ACC112 (cell line): ENCODE results near the gene SATL1.
"Not testable (repeated sequence)": the region's sequence is repeated elsewhere in the genome, so short reads cannot be mapped to it uniquely, and the experiment has no call there.

Source experiments
- H2AFZ ChIP-seq: fragments of 200-600 bp; sonication (generic); one replicate; pipeline ENCODE4 v1.6.0; 2017; ENCODE audit warnings: antibody characterized with exemption, low read length; ENCODE audit not compliant: unreplicated experiment
- H3K27ac ChIP-seq: fragments of 200-600 bp; sonication (generic); 2 replicates; pipeline ENCODE4 v1.5.1; 2014; ENCODE audit warnings: low read depth, mild to moderate bottlenecking, antibody characterized with exemption, low read length, moderate library complexity
- H3K27me3 ChIP-seq: fragments of 200-600 bp; sonication (generic); 2 replicates; pipeline ENCODE4 v1.6.1; 2014; ENCODE audit warnings: mild to moderate bottlenecking, antibody characterized with exemption, low read length, moderate library complexity, mixed read lengths; ENCODE audit not compliant: insufficient read depth
- H3K36me3 ChIP-seq: fragments of 200-600 bp; sonication (generic); 2 replicates; pipeline ENCODE4 v1.6.1; 2016; ENCODE audit warnings: mild to moderate bottlenecking, antibody characterized with exemption, low read length, moderate library complexity, mixed read lengths; ENCODE audit not compliant: insufficient read depth
- H3K4me1 ChIP-seq: fragments of 200-600 bp; sonication (generic); one replicate; pipeline ENCODE4 v1.6.1; 2016; ENCODE audit warnings: low read length, mixed read lengths; ENCODE audit not compliant: insufficient read depth, unreplicated experiment, control insufficient read depth
- H3K4me3 ChIP-seq: fragments of 200-600 bp; sonication (generic); 2 replicates; pipeline ENCODE4 v1.5.1; 2014; ENCODE audit warnings: mild to moderate bottlenecking, low read depth, low read length
- H3K79me2 ChIP-seq: fragments of 200-600 bp; sonication (generic); one replicate; pipeline ENCODE4 v1.6.0; 2016; ENCODE audit warnings: low read length; ENCODE audit not compliant: control insufficient read depth, unreplicated experiment, insufficient read depth

Gene SATL1

GRCh38 chrX:85111347-85111746, 132.2 kb downstream of the SATL1 start:
- no peak overlapping the region for H3K27ac ChIP-seq
- no peaks in the 10 kb centered on the region for H3K4me1 ChIP-seq
- H3K36me3 ChIP-seq: no peaks in the 10 kb centered on the region
- H3K4me3 ChIP-seq: no peak overlapping the region
- no peaks in the 10 kb centered on the region for H3K27me3 ChIP-seq
- no peaks in the 10 kb centered on the region for H3K79me2 ChIP-seq
- no peak overlapping the region for H2AFZ ChIP-seq

- no peak overlapping the region for H3K27ac ChIP-seq
- no peaks in the 10 kb centered on the region for H3K36me3 ChIP-seq
- H3K79me2 ChIP-seq: no peaks in the 10 kb centered on the region
- no peaks in the 10 kb centered on the region for H3K27me3 ChIP-seq
- no peak overlapping the region for H3K4me3 ChIP-seq
- H3K4me1 ChIP-seq: no peaks in the 10 kb centered on the region
- H2AFZ ChIP-seq: no peak overlapping the region
These were observed 134.3 kb downstream of the SATL1 start for GRCh38 chrX:85109235-85109634.

- no peaks in the 10 kb centered on the region for H3K4me1 ChIP-seq
- H3K36me3 ChIP-seq: no peaks in the 10 kb centered on the region
- no peak overlapping the region for H3K27ac ChIP-seq
- no peaks in the 10 kb centered on the region; the same call in 1 of the 2 replicates for H3K27me3 ChIP-seq
- H2AFZ ChIP-seq: no peak overlapping the region
- H3K79me2 ChIP-seq: no peaks in the 10 kb centered on the region
- no peak overlapping the region for H3K4me3 ChIP-seq
These were observed 135.4 kb downstream of the SATL1 start for GRCh38 chrX:85108165-85108564.

GRCh38 chrX:85107407-85107806, 136.2 kb downstream of the SATL1 start:
- no peaks in the 10 kb centered on the region for H3K4me1 ChIP-seq
- no peaks in the 10 kb centered on the region for H3K36me3 ChIP-seq
- no peaks in the 10 kb centered on the region for H3K79me2 ChIP-seq
- H3K4me3 ChIP-seq: no peak overlapping the region
- H3K27ac ChIP-seq: no peak overlapping the region
- no peaks in the 10 kb centered on the region; the same call in 1 of the 2 replicates for H3K27me3 ChIP-seq
- H2AFZ ChIP-seq: no peak overlapping the region

- Histone ChIP-seq H3K27me3 (no peaks in the 10 kb centered on the region), H3K27ac (no peak overlapping the region), H3K4me3 (no peak overlapping the region), H2AFZ (no peak overlapping the region), H3K36me3 (0 out of 2 replicates have a peak, but pooled peaks cover 6% of the 10 kb centered on the region), H3K79me2 (no peaks in the 10 kb centered on the region), H3K4me1 (no peaks in the 10 kb centered on the region)
These were observed 154.2 kb downstream of the SATL1 start for GRCh38 chrX:85089321-85089840.

- Histone ChIP-seq H3K27ac (no peak overlapping the region), H2AFZ (no peak overlapping the region), H3K4me1 (peaks cover 6% of the 10 kb centered on the region), H3K4me3 (no peak overlapping the region), H3K27me3 (no peaks in the 10 kb centered on the region), H3K79me2 (no peaks in the 10 kb centered on the region), H3K36me3 (0 out of 2 replicates have a peak, but pooled peaks cover 6% of the 10 kb centered on the region)
These were observed 158.7 kb downstream of the SATL1 start for GRCh38 chrX:85084770-85085393.

- not testable (repeated sequence) for H3K4me3 ChIP-seq, H3K79me2 ChIP-seq, H3K36me3 ChIP-seq, H3K27ac ChIP-seq, H3K27me3 ChIP-seq, H3K4me1 ChIP-seq, H2AFZ ChIP-seq
These were observed 166.3 kb downstream of the SATL1 start for GRCh38 chrX:85077247-85077646.

GRCh38 chrX:85065512-85066198, 177.9 kb downstream of the SATL1 start:
- Histone ChIP-seq H3K36me3 (no peaks in the 10 kb centered on the region), H3K27me3 (no peaks in the 10 kb centered on the region), H3K27ac (no peak overlapping the region), H3K4me3 (no peak overlapping the region), H3K4me1 (no peaks in the 10 kb centered on the region), H2AFZ (no peak overlapping the region), H3K79me2 (no peaks in the 10 kb centered on the region)

- H3K79me2 ChIP-seq: no peaks in the 10 kb centered on the region
- no peak overlapping the region for H2AFZ ChIP-seq
- 0 out of 2 replicates have a peak, but pooled peaks cover 3% of the 10 kb centered on the region for H3K36me3 ChIP-seq
- H3K27ac ChIP-seq: peak overlapping the region; percentile 99
- peak overlapping the region; percentile 65 for H3K4me3 ChIP-seq
- H3K27me3 ChIP-seq: no peaks in the 10 kb centered on the region
- peaks cover 17% of the 10 kb centered on the region for H3K4me1 ChIP-seq
These were observed 190.8 kb downstream of the SATL1 start for GRCh38 chrX:85052636-85053343.

GRCh38 chrX:85052205-85052604, 191.4 kb downstream of the SATL1 start:
- peaks cover 17% of the 10 kb centered on the region for H3K4me1 ChIP-seq
- H2AFZ ChIP-seq: no peak overlapping the region
- H3K27me3 ChIP-seq: no peaks in the 10 kb centered on the region
- no peaks in the 10 kb centered on the region for H3K79me2 ChIP-seq
- H3K36me3 ChIP-seq: 0 out of 2 replicates have a peak, but pooled peaks cover 3% of the 10 kb centered on the region
- peak overlapping the region; percentile 99 for H3K27ac ChIP-seq
- H3K4me3 ChIP-seq: 0 out of 2 replicates have a peak overlapping the region, but pooled peaks have one; percentile 24
